Liver (tissue), 9 donors: ENCODE measurements around the gene SIMC1. TPM values are rescaled to one million over a fixed set of nuclear protein-coding genes. Genes with fewer than 3 reads are reported as not detected.

Experiments
- DNase-seq: peaks from one replicate; pipeline ENCODE4 v3.0.0-alpha.2; 2017; ENCODE audit warnings: low spot score
- H3K27ac ChIP-seq, 2 donors: one replicate each; pipeline ENCODE4 v1.7.0; 2013; ENCODE audit warnings: inconsistent platforms in 2 of 2, low read length in 2 of 2, control low read depth in 1 of 2, low read depth in 1 of 2, mild to moderate bottlenecking in 1 of 2
- H3K27me3 ChIP-seq, 4 donors: one replicate each; pipeline versions ENCODE4 v1.6.1 to v1.7.0; 2013; ENCODE audit warnings: low read length in 3 of 4, inconsistent platforms in 1 of 4, mild to moderate bottlenecking in 1 of 4, moderate library complexity in 1 of 4; ENCODE audit not compliant: control insufficient read depth in 4 of 4, insufficient read depth in 4 of 4
- H3K36me3 ChIP-seq, 4 donors: one replicate each; pipeline versions ENCODE4 v1.6.1 to v1.7.0; 2013; ENCODE audit warnings: low read length in 3 of 4, mild to moderate bottlenecking in 3 of 4, low read depth in 1 of 4, moderate library complexity in 1 of 4; ENCODE audit not compliant: control insufficient read depth in 4 of 4, insufficient read depth in 3 of 4
- H3K4me1 ChIP-seq, 4 donors: one replicate each; pipeline versions ENCODE4 v1.6.1 to v1.7.0; 2013; ENCODE audit warnings: low read length in 3 of 4, mild to moderate bottlenecking in 3 of 4, moderate library complexity in 1 of 4; ENCODE audit not compliant: control insufficient read depth in 4 of 4, insufficient read depth in 4 of 4
- H3K4me3 ChIP-seq, 3 donors: one replicate each; pipeline versions ENCODE4 v1.6.1 to v1.7.0; 2013; ENCODE audit warnings: low read length in 3 of 3, control low read depth in 1 of 3, low read depth in 1 of 3, mild to moderate bottlenecking in 1 of 3
- H3K9ac ChIP-seq, 2 donors: one replicate each; pipeline ENCODE4 v1.7.0; 2013; ENCODE audit warnings: low read length in 2 of 2, mild to moderate bottlenecking in 2 of 2, moderate library complexity in 2 of 2, control low read depth in 1 of 2, low read depth in 1 of 2
- H3K9me3 ChIP-seq, 4 donors: one replicate each; pipeline versions ENCODE4 v1.6.1 to v1.7.0; 2013; ENCODE audit warnings: low read length in 3 of 4; ENCODE audit not compliant: control insufficient read depth in 4 of 4
- CTCF ChIP-seq: fragments of 150-350 bp; IDR thresholded peaks from 2 replicates; pipeline ENCODE4 v1.5.1; 2017; ENCODE audit warnings: improper control_type of control experiment, low read depth, low read length; ENCODE audit not compliant: missing input control
- FOXA2 ChIP-seq: IDR thresholded peaks from 2 replicates; pipeline ENCODE4 v1.6.1; 2016; ENCODE audit warnings: antibody characterized with exemption
- GABPA ChIP-seq, 2 donors: IDR thresholded peaks in 1 of 2; conservative IDR thresholded peaks in 1 of 2; 2 replicates each; pipeline ENCODE4 v1.6.1; 2016; ENCODE audit warnings: antibody characterized with exemption in 2 of 2, mild to moderate bottlenecking in 1 of 2, moderate library complexity in 1 of 2
- HNF4A ChIP-seq, 2 donors: conservative IDR thresholded peaks; 2 replicates each; pipeline ENCODE4 v1.6.1; 2016; ENCODE audit warnings: antibody characterized with exemption in 2 of 2, mild to moderate bottlenecking in 2 of 2
- JUND ChIP-seq, 2 donors: IDR thresholded peaks; 2 replicates each; pipeline ENCODE4 v1.6.1; 2016; ENCODE audit warnings: antibody characterized with exemption in 2 of 2
- RAD21 ChIP-seq, 2 donors: IDR thresholded peaks; 2 replicates each; pipeline ENCODE4 v1.6.1; 2016; ENCODE audit warnings: antibody characterized with exemption in 2 of 2, mild to moderate bottlenecking in 2 of 2
- REST ChIP-seq: IDR thresholded peaks from 2 replicates; pipeline ENCODE4 v1.6.1; 2016; ENCODE audit warnings: antibody characterized with exemption, mild to moderate bottlenecking
- TAF1 ChIP-seq: conservative IDR thresholded peaks from 2 replicates; pipeline ENCODE4 v1.6.1; 2016; ENCODE audit warnings: antibody characterized with exemption, mild to moderate bottlenecking
- YY1 ChIP-seq: IDR thresholded peaks from 2 replicates; pipeline ENCODE4 v1.6.1; 2016; ENCODE audit warnings: antibody characterized with exemption, mild to moderate bottlenecking
- WGBS: extraction: QIAGEN DNeasy Blood & Tissue Kit; methylation state at CpG from one replicate; pipeline ENCODE4 v1.1.7; 2013; 5-methylcytosine and 5-hydroxymethylcytosine counted together
- polyA plus RNA-seq, 2 donors: library from polyadenylated mRNA; stranded (reverse) in 1 of 2; unstranded in 1 of 2; fragments of 200-250 nt in 1 of 2; fragments of >200 nt in 1 of 2; fragmentation: Nextera tagmentation in 1 of 2; extraction: Ambion mirVana in 1 of 2; gene quantifications; one replicate each; pipeline versions ENCODE4 v1.2.1 to v1.2.3, GENCODE V29; 2013 to 2015
- total RNA-seq, 2 donors: library from RNA; depleted of rRNA; stranded (reverse); fragments of >200 nt; gene quantifications; one replicate each; pipeline ENCODE4 v1.2.3, GENCODE V29; 2014
- TF ChIP-seq, protein P1 (sequence below): IDR thresholded peaks from 2 replicates; pipeline ENCODE4 v1.6.1; 2016; ENCODE audit warnings: antibody characterized with exemption
- TF ChIP-seq, protein P2 (sequence below): IDR thresholded peaks from 2 replicates; pipeline ENCODE4 v1.6.1; 2016; ENCODE audit warnings: antibody characterized with exemption
- donor health status: healthy.
- donor health status: healthy.
- donor health status: healthy.
- donor health status: healthy.
- donor health status: healthy.

The SIMC1 gene
- total and polyA plus RNA-seq, 4 donors = 2.5 to 8.9 (median 6.2) TPM

- TF ChIP-seq, protein P1, sequence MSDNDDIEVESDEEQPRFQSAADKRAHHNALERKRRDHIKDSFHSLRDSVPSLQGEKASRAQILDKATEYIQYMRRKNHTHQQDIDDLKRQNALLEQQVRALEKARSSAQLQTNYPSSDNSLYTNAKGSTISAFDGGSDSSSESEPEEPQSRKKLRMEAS = no peak
- TF ChIP-seq FOXA2 (no peak), TAF1 (no peak), YY1 (no peak), RAD21 (IDR thresholded peaks at IDR 0.05) (no peak)
Measured at GRCh38 chr5:176373100-176373818, 135.0 kb downstream of the SIMC1 start (continued).

- WGBS = 91% methylated on average over 3 of the region's 3 CpGs
- peaks cover 7 to 43% (median 20%) of the 10 kb centered on the region in 4 donors for H3K36me3 ChIP-seq
Measured at GRCh38 chr5:176379881-176380280, 141.7 kb downstream of the SIMC1 start.

GRCh38 chr5:176381423-176381822 is 143.2 kb downstream of the SIMC1 start:
- Histone ChIP-seq H3K4me3 (no peak overlapping the region), H3K9ac (no peak overlapping the region), H3K27ac (no peak overlapping the region), H3K36me3 (peaks cover 10 to 53% (median 23%) of the 10 kb centered on the region in 4 donors), H3K27me3 (no peaks in the 10 kb centered on the region), H3K4me1 (peaks cover 0 to 2% (median under 1%) of the 10 kb centered on the region in 4 donors), H3K9me3 (no peaks in the 10 kb centered on the region)
- WGBS = 87% methylated on average over 3 of the region's 3 CpGs
- TF ChIP-seq GABPA (IDR thresholded peaks at IDR 0.05 in 1 of 2, conservative IDR thresholded peaks at IDR 0.05 in 1 of 2) (no peak), CTCF (no peak)
- TF ChIP-seq, protein P2, sequence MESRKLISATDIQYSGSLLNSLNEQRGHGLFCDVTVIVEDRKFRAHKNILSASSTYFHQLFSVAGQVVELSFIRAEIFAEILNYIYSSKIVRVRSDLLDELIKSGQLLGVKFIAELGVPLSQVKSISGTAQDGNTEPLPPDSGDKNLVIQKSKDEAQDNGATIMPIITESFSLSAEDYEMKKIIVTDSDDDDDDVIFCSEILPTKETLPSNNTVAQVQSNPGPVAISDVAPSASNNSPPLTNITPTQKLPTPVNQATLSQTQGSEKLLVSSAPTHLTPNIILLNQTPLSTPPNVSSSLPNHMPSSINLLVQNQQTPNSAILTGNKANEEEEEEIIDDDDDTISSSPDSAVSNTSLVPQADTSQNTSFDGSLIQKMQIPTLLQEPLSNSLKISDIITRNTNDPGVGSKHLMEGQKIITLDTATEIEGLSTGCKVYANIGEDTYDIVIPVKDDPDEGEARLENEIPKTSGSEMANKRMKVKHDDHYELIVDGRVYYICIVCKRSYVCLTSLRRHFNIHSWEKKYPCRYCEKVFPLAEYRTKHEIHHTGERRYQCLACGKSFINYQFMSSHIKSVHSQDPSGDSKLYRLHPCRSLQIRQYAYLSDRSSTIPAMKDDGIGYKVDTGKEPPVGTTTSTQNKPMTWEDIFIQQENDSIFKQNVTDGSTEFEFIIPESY = no peak
- DNase-seq = no peak

More at GRCh38 chr5:176379881-176380280, 141.7 kb downstream of the SIMC1 start:
- TF ChIP-seq HNF4A (conservative IDR thresholded peaks at IDR 0.05) = no peak
- no peak for TF ChIP-seq TAF1
- no peak for TF ChIP-seq JUND (IDR thresholded peaks at IDR 0.05)
- no peaks in the 10 kb centered on the region for H3K27me3 ChIP-seq
- no peak for DNase-seq
- no peaks in the 10 kb centered on the region for H3K4me1 ChIP-seq
- H3K4me3 ChIP-seq = no peak overlapping the region
- no peak overlapping the region for H3K27ac ChIP-seq
- no peaks in the 10 kb centered on the region for H3K9me3 ChIP-seq
- no peak overlapping the region for H3K9ac ChIP-seq

GRCh38 chr5:176381979-176382378 is 143.8 kb downstream of the SIMC1 start:
- no peak overlapping the region for H3K9ac ChIP-seq
- H3K27me3 ChIP-seq = no peaks in the 10 kb centered on the region
- TF ChIP-seq HNF4A (conservative IDR thresholded peaks at IDR 0.05) = no peak
- TF ChIP-seq REST = no peak
- no peak for TF ChIP-seq YY1
- H3K4me1 ChIP-seq = peaks cover 2 to 7% (median 6%) of the 10 kb centered on the region in 4 donors
- 97% methylated on average over 3 of the region's 3 CpGs for WGBS
- H3K36me3 ChIP-seq = peaks cover 10 to 53% (median 23%) of the 10 kb centered on the region in 4 donors
- DNase-seq = no peak
- H3K9me3 ChIP-seq = no peaks in the 10 kb centered on the region
- H3K4me3 ChIP-seq = no peak overlapping the region
- no peak overlapping the region for H3K27ac ChIP-seq
